ENCODE measurements around the gene SLC48A1.
"Not testable (repeated sequence)": the region's sequence is repeated elsewhere in the genome, so short reads cannot be mapped to it uniquely, and the experiment has no call there.

The SLC48A1 gene

DNA sequence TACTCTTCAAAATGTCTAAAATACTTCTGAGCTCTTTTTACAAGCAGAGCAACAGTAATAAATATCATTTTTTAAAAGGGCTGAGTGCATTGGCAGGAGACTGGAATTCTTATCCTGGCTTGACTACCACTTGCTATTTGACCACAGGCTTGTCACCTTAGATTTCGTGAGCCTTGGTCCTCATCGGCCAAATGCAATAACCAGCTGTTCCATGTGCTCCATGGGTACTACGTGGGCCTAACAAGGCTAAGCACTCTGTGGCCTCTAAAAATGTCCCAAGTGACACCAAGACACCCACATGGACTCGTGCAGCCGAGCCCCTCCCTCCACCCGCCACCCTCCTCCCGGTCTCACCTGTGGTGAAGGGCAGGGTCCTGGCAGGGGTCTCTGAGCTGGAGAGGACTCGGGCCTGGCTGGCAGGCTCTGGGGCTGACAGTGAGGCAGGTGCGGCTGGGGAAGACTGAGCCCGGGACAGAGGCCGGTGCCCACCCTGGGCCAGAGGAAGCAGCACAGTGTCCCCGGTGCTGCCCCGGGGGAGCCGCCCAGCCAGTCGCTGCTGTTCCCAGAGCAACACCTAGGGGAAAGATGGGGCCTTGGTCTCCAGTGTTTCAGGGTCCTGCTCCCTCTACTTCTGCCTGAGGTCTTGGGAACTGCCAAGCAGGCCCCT, 20.1 kb downstream of the SLC48A1 start:
- no peak for DNase-seq (ENCODE audit: low spot score)

- no peak for DNase-seq (ENCODE audit: low spot score)
These were observed 21.6 kb downstream of the SLC48A1 start for GRCh38 chr12:47794679-47795078.

- no peak for DNase-seq (ENCODE audit: low spot score)
These were observed 22.2 kb downstream of the SLC48A1 start for GRCh38 chr12:47795121-47795813.

DNA sequence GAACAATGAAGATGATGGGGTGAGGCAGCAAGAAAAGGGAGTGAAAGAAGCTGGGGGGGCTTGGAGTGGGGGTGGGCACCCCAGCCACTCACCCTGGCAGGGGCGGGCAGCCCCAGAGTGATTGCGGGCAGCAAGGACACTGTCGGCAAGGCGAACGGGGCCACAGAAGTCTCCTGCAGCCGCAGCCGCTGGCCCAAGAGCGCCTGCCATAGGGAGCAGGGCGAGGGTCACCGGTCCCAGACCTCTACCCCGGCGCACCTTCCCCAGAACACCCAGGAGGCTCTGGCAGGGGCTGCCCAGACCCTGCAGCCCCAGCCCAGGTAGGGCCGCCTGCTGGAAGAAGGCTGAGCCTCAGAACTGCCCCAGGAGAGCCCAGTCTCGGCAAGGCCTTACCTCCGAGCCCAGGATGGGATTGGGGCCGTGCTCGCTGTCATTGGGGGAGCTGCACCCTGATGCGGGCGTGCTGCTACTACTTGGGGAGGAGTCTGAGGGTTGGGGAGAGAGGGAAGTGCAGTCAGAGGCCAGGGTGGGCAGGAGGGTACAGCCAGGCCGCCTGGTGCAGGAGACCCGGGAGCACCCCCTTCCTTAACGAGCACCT, 22.9 kb downstream of the SLC48A1 start:
- DNase-seq (ENCODE audit: low spot score), result no peak

DNA sequence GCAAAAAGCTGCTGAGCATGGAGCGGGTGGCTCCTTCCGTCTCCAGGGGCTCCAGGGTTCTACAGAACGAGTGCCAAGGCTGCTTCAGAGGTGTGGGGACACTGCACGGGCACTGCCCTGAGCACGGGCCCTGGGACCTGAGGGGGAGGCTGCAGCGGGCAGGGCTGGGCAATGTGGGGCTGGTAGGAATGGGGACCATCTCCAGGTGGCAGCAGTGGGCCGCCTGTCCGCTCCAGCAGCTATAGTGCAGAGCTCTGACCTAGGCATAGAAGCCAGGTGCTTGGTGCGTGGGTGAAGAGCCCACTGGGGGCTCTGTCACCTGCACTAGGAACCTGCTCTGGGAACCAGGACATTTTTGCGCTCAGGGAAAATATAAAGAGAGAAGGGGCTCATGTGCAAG, 24.4 kb downstream of the SLC48A1 start:
- DNase-seq (ENCODE audit: low spot score), result no peak

DNA sequence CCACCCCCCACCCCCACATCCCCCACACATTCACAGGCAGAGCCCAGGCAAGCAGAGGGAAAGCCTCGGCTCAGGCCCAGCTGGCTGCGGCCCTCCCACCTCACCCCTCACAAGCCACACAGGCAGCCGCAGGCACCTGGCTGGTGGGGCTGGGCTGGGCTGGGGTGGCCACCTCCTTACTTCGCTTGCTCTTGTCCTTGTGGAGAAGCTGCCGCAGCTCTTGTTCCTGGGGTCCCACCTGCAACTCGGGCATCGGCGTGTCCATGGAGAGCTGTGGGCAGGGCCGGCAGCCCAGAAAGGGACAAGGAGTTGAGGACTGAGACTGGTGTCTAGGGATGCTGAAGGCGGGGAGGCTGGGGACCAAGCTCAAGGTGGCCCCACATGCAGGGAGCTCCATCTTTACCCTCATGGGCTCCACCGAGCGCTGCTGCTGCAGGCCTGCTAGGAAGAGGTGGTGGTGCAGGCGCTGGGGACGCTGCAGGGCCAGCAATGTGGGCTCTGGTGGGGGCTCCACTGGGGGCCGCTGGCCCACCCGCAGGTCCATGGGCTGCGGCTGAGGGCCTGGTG, 25.4 kb downstream of the SLC48A1 start:
- no peak for DNase-seq (ENCODE audit: low spot score)

GRCh38 chr12:47799357-47799955, 26.4 kb downstream of the SLC48A1 start:
- DNase-seq (ENCODE audit: low spot score), result no peak

DNA sequence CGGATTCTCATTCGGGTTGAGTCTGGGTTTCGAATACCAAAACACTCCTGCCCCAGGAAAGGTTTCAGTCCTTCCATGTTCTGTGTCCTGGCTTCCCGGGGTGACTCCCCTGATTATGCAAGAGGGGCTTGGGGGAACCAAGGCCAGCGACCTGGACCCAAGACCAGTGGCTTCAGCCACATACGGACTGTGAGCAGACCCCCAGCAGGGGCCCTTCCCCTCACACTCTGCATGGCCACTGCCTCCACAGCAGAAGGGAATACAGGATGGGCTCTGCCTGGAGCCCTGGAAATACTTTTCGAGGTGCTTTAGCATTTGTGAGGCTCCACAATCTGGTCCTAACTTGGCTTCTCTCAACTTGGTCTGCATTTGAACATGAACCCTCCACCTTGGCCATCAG, 27.5 kb downstream of the SLC48A1 start:
- DNase-seq (ENCODE audit: low spot score), result no peak

DNA sequence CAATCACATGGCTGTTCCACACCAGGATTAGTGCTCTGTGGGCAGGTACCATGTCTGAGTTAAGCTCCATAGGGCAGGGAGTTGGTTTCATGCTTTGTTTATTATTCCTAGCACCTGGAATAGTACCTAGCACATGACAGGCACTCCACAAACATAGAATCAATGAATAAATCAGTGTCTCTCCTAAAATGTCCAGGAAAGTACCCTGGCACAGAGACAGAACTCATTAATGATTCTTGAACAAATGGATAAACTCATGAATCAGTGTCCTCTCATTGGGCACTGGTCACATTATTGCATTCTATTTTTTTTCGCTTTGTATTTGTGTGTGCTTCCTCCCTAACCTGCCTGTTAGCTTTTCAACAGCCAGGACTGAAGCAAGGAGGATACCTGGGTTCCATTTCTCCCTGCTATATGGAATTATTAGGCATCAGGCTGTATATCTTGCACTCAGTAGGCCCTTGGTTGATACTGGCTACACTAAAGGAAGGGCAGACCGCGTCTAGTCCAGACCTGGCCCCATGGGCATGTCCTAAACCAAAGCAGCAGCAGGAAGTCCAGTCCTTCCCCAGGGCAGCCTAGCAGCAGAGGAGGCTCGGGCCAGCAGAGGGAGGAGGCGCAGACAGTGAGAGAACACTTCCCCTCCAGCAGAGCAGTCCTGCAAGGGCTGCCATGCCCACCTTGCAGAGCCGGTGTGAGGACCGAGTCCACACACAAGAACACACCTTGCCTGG, 28.3 kb downstream of the SLC48A1 start:
- DNase-seq (ENCODE audit: low spot score), result no peak

- DNase-seq (ENCODE audit: low spot score), result no peak
These were observed 28.8 kb downstream of the SLC48A1 start for GRCh38 chr12:47801904-47802246.

DNA sequence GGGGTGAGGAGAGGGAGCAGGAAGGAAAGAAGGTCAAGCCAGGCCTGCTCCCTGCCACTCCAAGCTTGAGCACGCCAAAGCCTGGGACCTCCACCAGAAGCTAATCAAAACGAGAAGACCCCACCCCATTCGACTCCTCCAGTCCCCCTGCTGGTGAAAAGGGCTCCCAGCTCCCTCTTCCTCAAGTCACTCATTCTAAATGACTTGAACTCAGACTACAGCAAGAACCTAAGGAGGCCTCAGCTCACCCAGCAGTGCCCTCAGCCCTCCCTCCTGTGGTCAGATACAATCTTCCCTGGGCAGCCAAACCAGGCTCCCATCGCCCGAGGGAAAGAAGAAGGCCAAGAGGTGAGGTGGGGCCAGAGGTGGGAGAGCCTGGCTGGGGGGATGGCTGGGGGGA, 29.3 kb downstream of the SLC48A1 start:
- DNase-seq (ENCODE audit: low spot score), result no peak

GRCh38 chr12:47803191-47803875, 30.3 kb downstream of the SLC48A1 start:
- DNase-seq (ENCODE audit: low spot score), result no peak

- DNase-seq (ENCODE audit: low spot score), result no peak
These were observed 31.1 kb downstream of the SLC48A1 start for GRCh38 chr12:47804171-47804570.

GRCh38 chr12:47805417-47805816, 32.4 kb downstream of the SLC48A1 start:
- no peak for DNase-seq (ENCODE audit: low spot score)

DNA sequence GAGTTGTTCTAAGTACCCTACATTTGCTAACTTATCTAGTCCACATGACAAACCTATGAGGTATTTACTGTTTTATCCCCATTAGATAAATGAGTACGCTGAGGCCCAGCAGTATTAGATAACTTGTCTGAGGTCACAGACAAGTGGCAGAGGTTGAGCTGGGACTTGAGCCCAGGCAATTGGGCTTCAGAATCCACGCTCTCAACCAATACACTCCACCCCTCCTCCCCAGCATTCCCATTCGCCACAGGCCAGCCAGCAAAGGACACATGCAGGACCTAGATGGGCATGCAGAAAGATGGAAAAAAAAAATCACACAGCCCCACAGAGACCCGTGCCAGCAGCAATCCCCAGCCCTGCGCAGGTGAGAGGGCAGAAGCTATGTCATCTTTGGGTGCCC, 34.3 kb downstream of the SLC48A1 start:
- no peak for DNase-seq (ENCODE audit: low spot score)

GRCh38 chr12:47808050-47808449, 35.0 kb downstream of the SLC48A1 start:
- no peak for DNase-seq (ENCODE audit: low spot score)

DNA sequence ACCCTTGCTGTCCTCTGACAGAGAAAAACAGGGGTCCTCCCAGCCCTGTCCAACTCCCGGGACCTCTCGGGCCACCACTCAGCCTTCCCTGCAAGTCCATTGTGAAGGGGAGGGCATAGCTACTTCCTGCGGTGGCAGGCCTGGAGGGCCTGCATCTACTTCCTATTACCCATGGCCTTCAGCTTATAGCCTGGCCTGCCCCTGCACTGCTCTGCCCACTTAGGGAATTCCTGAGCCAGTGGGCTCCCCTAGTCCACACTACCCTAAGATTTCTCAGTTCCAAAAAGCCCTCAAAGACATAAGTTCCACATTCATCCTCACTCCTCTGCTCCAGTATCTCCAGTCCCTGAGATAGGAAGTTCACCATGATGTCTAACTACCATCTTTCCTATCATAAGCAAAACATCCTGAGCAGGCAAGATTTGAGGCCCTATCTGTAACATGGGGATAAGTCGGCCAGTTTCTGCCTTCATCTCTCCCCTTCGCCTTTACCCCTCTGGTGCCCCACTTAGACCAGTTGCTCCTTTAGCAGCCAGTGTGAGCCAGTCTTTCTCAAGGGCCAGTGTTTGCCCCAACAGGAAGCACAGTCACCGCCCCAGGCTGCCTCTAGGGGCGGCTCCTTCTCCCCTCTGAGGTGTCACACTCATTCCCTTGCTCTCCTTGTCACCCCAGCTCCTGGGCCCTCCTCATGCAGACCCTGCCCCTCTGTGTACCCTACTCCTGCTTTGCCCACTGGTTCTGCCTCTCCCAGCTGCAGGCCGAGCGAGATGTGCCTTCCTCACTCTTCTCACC, 35.7 kb downstream of the SLC48A1 start:
- DNase-seq (ENCODE audit: low spot score), result peak; percentile 38

DNA sequence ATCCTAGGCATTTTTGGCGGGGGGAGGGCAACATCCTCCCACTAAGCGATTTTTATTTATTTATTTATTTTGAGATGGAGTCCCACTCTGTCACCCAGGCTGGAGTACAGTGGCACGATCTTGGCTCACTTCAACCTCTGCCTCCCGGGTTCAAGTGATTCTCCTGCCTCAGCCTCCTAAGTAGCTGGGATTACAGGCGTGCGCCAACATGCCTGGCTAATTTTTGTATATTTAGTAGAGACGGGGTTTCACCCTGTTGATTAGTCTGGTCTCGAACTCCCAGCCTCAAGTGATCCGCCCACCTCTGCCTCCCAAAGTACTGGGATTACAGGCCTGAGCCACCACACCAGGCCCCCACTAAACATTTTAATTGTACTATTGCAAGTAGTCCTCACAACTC, 36.5 kb downstream of the SLC48A1 start:
- not testable (repeated sequence) for DNase-seq (ENCODE audit: low spot score)

- DNase-seq (ENCODE audit: low spot score), result no peak
These were observed 38.0 kb downstream of the SLC48A1 start for GRCh38 chr12:47811072-47811396.

DNA sequence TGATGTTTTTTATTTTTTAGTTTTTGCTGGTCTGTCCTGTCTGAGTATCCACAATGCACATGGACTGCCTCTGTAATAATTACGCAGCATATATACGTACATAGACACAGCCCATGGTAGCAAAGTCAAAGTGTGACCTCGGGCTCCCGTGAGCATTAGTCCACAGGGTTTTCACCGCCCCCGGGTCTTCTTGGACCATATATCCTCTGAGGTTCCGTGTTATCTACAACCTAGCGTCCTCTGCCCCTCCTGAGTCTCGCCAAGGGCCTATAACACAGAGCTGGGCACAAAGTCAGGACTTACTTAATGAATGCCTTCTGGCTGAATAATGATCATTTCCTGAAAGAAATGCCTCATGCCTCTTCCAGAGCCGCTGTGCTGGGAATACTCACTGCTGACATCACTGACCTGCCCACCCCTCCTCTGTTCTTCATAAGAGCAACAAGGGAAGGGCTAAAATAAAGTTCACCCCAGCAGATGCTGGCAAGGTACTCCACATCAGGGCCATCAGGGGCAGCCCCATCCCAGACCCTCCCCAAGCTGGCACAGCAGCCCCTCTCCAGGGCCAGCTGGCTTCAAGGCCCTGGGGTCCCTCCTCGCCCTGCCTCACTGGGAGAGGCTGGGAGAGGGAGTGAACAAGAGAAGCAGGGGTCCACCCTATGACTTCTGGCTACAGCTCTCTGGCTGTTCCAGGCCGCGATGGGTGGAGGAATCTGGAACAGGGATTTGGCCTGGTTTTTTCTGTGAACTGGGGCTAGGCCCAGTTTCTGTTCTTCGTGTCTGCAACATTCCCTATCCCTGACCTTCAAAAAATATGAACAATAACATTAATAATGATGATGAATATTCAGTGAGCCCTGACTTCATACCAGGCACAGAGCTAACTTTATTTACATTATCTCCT, 38.8 kb downstream of the SLC48A1 start:
- no peak for DNase-seq (ENCODE audit: low spot score)

Data from RKO (cell line).